ENCODE measurements around the gene NELFA. TPM values are rescaled to one million over a fixed set of nuclear protein-coding genes. Genes with fewer than 3 reads are reported as not detected.

NELFA gene
- total and polyA plus RNA-seq, 2 of the 4 experiments (the other 2 are of a cell fraction), result 4.3 to 21.9 TPM

DNA sequence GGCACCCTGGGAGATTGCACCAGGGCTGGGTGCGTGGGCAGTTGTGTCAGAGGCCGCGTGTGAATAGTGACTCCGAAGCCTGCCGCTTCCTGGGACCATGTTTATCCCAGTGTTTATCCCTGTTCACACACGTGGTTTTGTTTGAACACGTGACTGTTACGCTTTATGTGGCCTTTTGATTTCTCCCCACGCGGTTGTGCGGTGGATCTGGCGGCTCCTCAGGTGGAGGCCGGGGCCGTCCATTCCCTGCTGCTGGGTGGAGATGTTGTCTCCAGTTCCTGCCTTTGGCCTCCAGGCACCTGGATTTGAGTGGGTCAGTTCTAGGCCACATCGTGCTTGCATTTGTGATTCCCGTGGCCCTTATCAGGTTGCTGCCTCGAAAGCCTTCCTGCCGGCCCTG, 35.1 kb downstream of the NELFA start:
- BruUV-seq (replicated peaks), result no TSS peak
- POLR2A ChIA-PET (ENCODE audit: unreplicated experiment), result no interaction called here
- TF ChIP-seq FOS (IDR thresholded peaks at IDR 0.05; ENCODE audit: low read depth, low read length), result no peak
- TF ChIP-seq MAZ (IDR thresholded peaks at IDR 0.05; ENCODE audit: borderline replicate concordance, low read depth, low read length), result no peak
- no peak for TF ChIP-seq RFX5 (IDR thresholded peaks at IDR 0.05; ENCODE audit: low read depth, low read length)
- no peak for TF ChIP-seq SMC3 (IDR thresholded peaks at IDR 0.05; ENCODE audit: low read depth, low read length)
- TF ChIP-seq NFE2L2 (IDR thresholded peaks at IDR 0.05; ENCODE audit: low read depth, low read length), result no peak
- TF ChIP-seq BHLHE40 (IDR thresholded peaks at IDR 0.05; ENCODE audit: low read depth, low read length), result no peak
- TF ChIP-seq, protein P1, sequence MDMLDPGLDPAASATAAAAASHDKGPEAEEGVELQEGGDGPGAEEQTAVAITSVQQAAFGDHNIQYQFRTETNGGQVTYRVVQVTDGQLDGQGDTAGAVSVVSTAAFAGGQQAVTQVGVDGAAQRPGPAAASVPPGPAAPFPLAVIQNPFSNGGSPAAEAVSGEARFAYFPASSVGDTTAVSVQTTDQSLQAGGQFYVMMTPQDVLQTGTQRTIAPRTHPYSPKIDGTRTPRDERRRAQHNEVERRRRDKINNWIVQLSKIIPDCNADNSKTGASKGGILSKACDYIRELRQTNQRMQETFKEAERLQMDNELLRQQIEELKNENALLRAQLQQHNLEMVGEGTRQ (IDR thresholded peaks at IDR 0.05; ENCODE audit: low read depth, low read length), result no peak
- no peak for TF ChIP-seq RCOR1 (IDR thresholded peaks at IDR 0.05; ENCODE audit: insufficient replicate concordance, low read length)
- H2BK20ac ChIP-seq (ENCODE audit: low read depth, low read length), result no peak overlapping the region
- no peak overlapping the region for H2AK5ac ChIP-seq (ENCODE audit: low read depth, low read length)
- H2AFZ ChIP-seq (replicated peaks; ENCODE audit: low read length, poor library complexity), result no peak overlapping the region
- H4K5ac ChIP-seq (ENCODE audit: low read depth, low read length), result no peak overlapping the region
- in situ Hi-C loops (cut with MboI; ENCODE audit: low sequenced_read_pairs), result no loop called here
- no peak overlapping the region for H4K8ac ChIP-seq (ENCODE audit: low read depth in 2 of 2, low read length in 2 of 2)
- H4K20me1 ChIP-seq (ENCODE audit: insufficient read depth, low read length), result no peaks in the 10 kb centered on the region; the same call in 1 of the 2 replicates
- H3K4me1 ChIP-seq (ENCODE audit: control insufficient read depth, insufficient read depth, low read length), result no peaks in the 10 kb centered on the region
- no peak overlapping the region for H2AK9ac ChIP-seq (replicated peaks; ENCODE audit: low read depth, low read length, poor library complexity)
- H4K91ac ChIP-seq (ENCODE audit: insufficient read depth, low read depth, low read length), result no peak overlapping the region
- H3K14ac ChIP-seq (replicated peaks; ENCODE audit: low read depth, low read length), result no peak overlapping the region
- DNase-seq, result no peak
- CTCF ChIA-PET, result no interaction called here
- no peak overlapping the region for H2BK5ac ChIP-seq (ENCODE audit: low read depth, low read length, poor library complexity, severe bottlenecking)
- H3K23ac ChIP-seq (ENCODE audit: low read depth, low read length), result no peak overlapping the region
- intact Hi-C loops (cut with micrococcal nuclease), result no loop called here
- H3K27me3 ChIP-seq (ENCODE audit: control insufficient read depth, insufficient read depth, low read length), result no peaks in the 10 kb centered on the region
- H3K4me3 ChIP-seq (ENCODE audit: insufficient read depth, low read depth, low read length), result no peak overlapping the region
- H3K27ac ChIP-seq (ENCODE audit: insufficient read depth, low read length), result no peak overlapping the region
- H3K56ac ChIP-seq (ENCODE audit: extremely low read depth, insufficient read depth, low read length), result no peak overlapping the region
- H3K9ac ChIP-seq (ENCODE audit: low read depth, low read length), result no peak overlapping the region
- no peak overlapping the region for H3K4ac ChIP-seq (ENCODE audit: low read depth, low read length)
- no peak overlapping the region for H2BK15ac ChIP-seq (ENCODE audit: low read depth, low read length)
- no peak overlapping the region for H3K18ac ChIP-seq (ENCODE audit: low read depth, low read length)
- H2BK120ac ChIP-seq (ENCODE audit: low read depth, low read length), result no peak overlapping the region
- H3K79me1 ChIP-seq (ENCODE audit: low read depth in 1 of 2, low read length in 2 of 2), result peaks cover 4 to 32% of the 10 kb centered on the region in 2 experiments; a peak in 3 of 4 replicates
- H3K4me2 ChIP-seq (ENCODE audit: low read depth, low read length), result no peak overlapping the region
- no peak for ATAC-seq (ENCODE audit: low read depth)
- dilution Hi-C loops (cut with HindIII; ENCODE audit: low sequenced_read_pairs, unreplicated experiment), result no loop called here
- peaks cover 54% of the 10 kb centered on the region for H3K36me3 ChIP-seq (ENCODE audit: control insufficient read depth, insufficient read depth, low read length)
- H3K9me3 ChIP-seq (ENCODE audit: control insufficient read depth, insufficient read depth, low read length), result no peaks in the 10 kb centered on the region
- 96% methylated on average over 12 of the region's 18 CpGs; no CpG with 5 or more reads in 1 of the 2 experiments for WGBS, 2 experiments (ENCODE audit: extremely low coverage in 2 of 2, insufficient read length in 1 of 2)
- H3K9me1 ChIP-seq (ENCODE audit: insufficient read depth, low read length), result no peaks in the 10 kb centered on the region
